ENCODE data around the gene RSRC2. TPM values are rescaled to one million over a fixed set of nuclear protein-coding genes. Genes with fewer than 3 reads are reported as not detected.

The RSRC2 gene
- polyA plus RNA-seq, 1 donor from 2014 or later = 194 TPM

Small RNAs within 50 kb of the gene (small RNA-seq; reads per million reads assigned to genes)
- gene AC026333.1 (0 reads per million in 3 experiments), gene RF00411 (0 reads per million in 3 experiments)

Other genes with a start within 250 kb of the RSRC2 start
- 67.4 and 72.8 TPM in 2 replicates for gene CLIP1, start 104.3 kb downstream of the RSRC2 start, polyA plus RNA-seq
- gene ZCCHC8, start 26.0 kb downstream of the RSRC2 start, polyA plus RNA-seq = 38.3 and 41.5 TPM in 2 replicates
- gene KNTC1, start 313 bp upstream of the RSRC2 start, polyA plus RNA-seq = 16.2 and 23.2 TPM in 2 replicates
- gene HCAR2, start 176.4 kb upstream of the RSRC2 start, polyA plus RNA-seq = not detected in 2 replicates
- not detected in 2 replicates for gene HCAR3, start 189.9 kb upstream of the RSRC2 start, polyA plus RNA-seq
- gene HCAR1, start 203.9 kb upstream of the RSRC2 start, polyA plus RNA-seq = not detected in 2 replicates
- gene DENR, start 225.9 kb upstream of the RSRC2 start, polyA plus RNA-seq = 71.2 and 85.1 TPM in 2 replicates
- gene CCDC62, start 247.6 kb upstream of the RSRC2 start, polyA plus RNA-seq = 2.2 and 2.9 TPM in 2 replicates